Activated B cell treated with CpG ODN at 0.5 μM for 24 hours (primary cell): Measurements from ENCODE around the gene PLCL2. TPM values are rescaled to one million over a fixed set of nuclear protein-coding genes. Genes with fewer than 3 reads are reported as not detected.

ENCODE experiments used
- ATAC-seq: fragments of 200-7000 bp; cut with Tn5 transposase; one replicate; pipeline ENCODE4 v1.10.0; 2021; ENCODE audit warnings: low read depth, mild to moderate bottlenecking, moderate library complexity
- CTCF ChIA-PET: fragments of 350-600 bp; sonication (Branson Sonifier 250); formaldehyde crosslinking; loops from one replicate; lab custom pipeline; 2021; ENCODE audit warnings: antibody characterized with exemption; lab: Charles Lee
- POLR2A ChIA-PET: fragments of 350-600 bp; sonication (Branson Sonifier 250); formaldehyde crosslinking; loops from one replicate; lab custom pipeline; 2021; ENCODE audit warnings: antibody characterized with exemption; lab: Charles Lee
- DNase-seq: peaks from one replicate; pipeline ENCODE4 v3.0.0; 2022
- H3K27ac Mint-ChIP-seq: one replicate; pipeline ENCODE4 v1.8.0; 2020; ENCODE audit warnings: mixed read lengths
- H3K27me3 Mint-ChIP-seq: one replicate; pipeline ENCODE4 v1.8.0; 2021; ENCODE audit warnings: mixed read lengths
- H3K36me3 Mint-ChIP-seq: one replicate; pipeline ENCODE4 v1.8.0; 2021; ENCODE audit warnings: low read depth, mixed read lengths
- H3K4me1 Mint-ChIP-seq: one replicate; pipeline ENCODE4 v1.8.0; 2021; ENCODE audit warnings: mixed read lengths
- H3K4me3 Mint-ChIP-seq: one replicate; pipeline ENCODE4 v1.8.0; 2020; ENCODE audit warnings: mild to moderate bottlenecking, mixed read lengths
- H3K9me3 Mint-ChIP-seq: one replicate; pipeline ENCODE4 v1.8.0; 2020; ENCODE audit warnings: mixed read lengths
- CTCF ChIP-seq: fragments of 200-600 bp; IDR thresholded peaks from one replicate; pipeline ENCODE4 v1.8.0; 2022; ENCODE audit warnings: antibody characterized with exemption, mild to moderate bottlenecking
- intact Hi-C: fragments of 100-400 bp; cut with micrococcal nuclease; formaldehyde crosslinking; loops from one replicate; pipeline ENCODE4 v1.15.1; 2024
- total RNA-seq: library from RNA; stranded (reverse); gene quantifications from 2 replicates; pipeline ENCODE4 v1.2.3, GENCODE V29; 2022

The PLCL2 gene
- total RNA-seq, 1 donor from 2014 or later: 40.0 TPM

GRCh38 chr3:16887130-16887529 is 2.4 kb downstream of the PLCL2 start:
- ChIA-PET CTCF (no interaction called here), POLR2A (interaction anchor here (1.1 to 6.0 kb wide), 2 partner anchors 10 to 44 kb away, joined by 3 to 54 read pairs; no protein-coding TSS in a partner anchor)
- intact Hi-C loops: loop anchor here (5.0 to 10.0 kb wide), 2 partner anchors 455 to 858 kb away; partner anchors contain the start of gene TBC1D5
- H3K4me3 Mint-ChIP-seq: peak overlapping the region; percentile 96
- peaks cover 9% of the 10 kb centered on the region for H3K36me3 Mint-ChIP-seq
- DNase-seq (no peak), ATAC-seq (no peak)
- peaks cover 72% of the 10 kb centered on the region for H3K4me1 Mint-ChIP-seq
- TF ChIP-seq CTCF: no peak
- H3K9me3 Mint-ChIP-seq: no peaks in the 10 kb centered on the region
- H3K27ac Mint-ChIP-seq: peak overlapping the region; percentile 92
- H3K27me3 Mint-ChIP-seq: no peaks in the 10 kb centered on the region

- DNase-seq (no peak), ATAC-seq (no peak)
- H3K4me1 Mint-ChIP-seq: peaks cover 84% of the 10 kb centered on the region
- intact Hi-C loops: loop anchor here (2.0 to 10.0 kb wide), 3 partner anchors 38 to 856 kb away; partner anchors contain the start of gene TBC1D5
- H3K27me3 Mint-ChIP-seq: no peaks in the 10 kb centered on the region
- peak overlapping the region; percentile 75 for H3K27ac Mint-ChIP-seq
- H3K36me3 Mint-ChIP-seq: peaks cover 9% of the 10 kb centered on the region
- H3K9me3 Mint-ChIP-seq: no peaks in the 10 kb centered on the region
- POLR2A ChIA-PET: interaction anchor here (0.9 to 6.0 kb wide), 2 partner anchors 9 to 16 kb away, joined by 5 to 54 read pairs; no protein-coding TSS in a partner anchor
- peak overlapping the region; percentile 96 for H3K4me3 Mint-ChIP-seq
- TF ChIP-seq CTCF: no peak
- CTCF ChIA-PET: no interaction called here
Observed at GRCh38 chr3:16888356-16888755, 3.6 kb downstream of the PLCL2 start.

- H3K27me3 Mint-ChIP-seq: no peaks in the 10 kb centered on the region
- peak overlapping the region; percentile 75 for H3K27ac Mint-ChIP-seq
- peaks cover 9% of the 10 kb centered on the region for H3K36me3 Mint-ChIP-seq
- peak overlapping the region; percentile 96 for H3K4me3 Mint-ChIP-seq
- ATAC-seq (no peak), DNase-seq (no peak)
- no peaks in the 10 kb centered on the region for H3K9me3 Mint-ChIP-seq
- CTCF ChIA-PET: interaction anchor here (1.4 kb wide), 1 partner anchor 143 kb away, joined by 4 read pairs; no protein-coding TSS in a partner anchor
- POLR2A ChIA-PET: interaction anchor here (0.6 to 6.0 kb wide), 4 partner anchors 8 to 1857 kb away, joined by 3 to 54 read pairs (median 4); no protein-coding TSS in a partner anchor
- intact Hi-C loops: loop anchor here (2.0 to 10.0 kb wide), 3 partner anchors 38 to 856 kb away; partner anchors contain the start of gene TBC1D5
- peaks cover 84% of the 10 kb centered on the region for H3K4me1 Mint-ChIP-seq
- no peak for TF ChIP-seq CTCF
Observed at GRCh38 chr3:16888785-16889607, 4.2 kb downstream of the PLCL2 start.

- TF ChIP-seq CTCF: no peak
- Mint-ChIP-seq H3K36me3 (peaks cover 4% of the 10 kb centered on the region), H3K4me1 (peaks cover 90% of the 10 kb centered on the region), H3K4me3 (no peak overlapping the region), H3K9me3 (no peaks in the 10 kb centered on the region), H3K27ac (peak overlapping the region; percentile 9), H3K27me3 (no peaks in the 10 kb centered on the region)
- DNase-seq: no peak
- POLR2A ChIA-PET: no interaction called here
- CTCF ChIA-PET: no interaction called here
- ATAC-seq: no peak
- intact Hi-C loops: no loop called here
Observed at GRCh38 chr3:16890597-16891333, 6.0 kb downstream of the PLCL2 start.
